Hepatocyte (in vitro differentiated cells): ENCODE results near the gene SLC44A5.

Source experiments
- CTCF ChIP-seq: fragments of 200-600 bp; sonication (generic); IDR thresholded peaks from 2 replicates; pipeline ENCODE4 v1.5.1; 2016; ENCODE audit warnings: antibody characterized with exemption, mild to moderate bottlenecking; ENCODE audit not compliant: poor library complexity
- EZH2 ChIP-seq: fragments of 200-600 bp; sonication (generic); IDR thresholded peaks from 2 replicates; pipeline ENCODE4 v1.6.1; 2016; ENCODE audit warnings: antibody characterized with exemption, mild to moderate bottlenecking, borderline replicate concordance
- EZH2phosphoT487 ChIP-seq: fragments of 200-600 bp; sonication (generic); IDR thresholded peaks from one replicate; pipeline ENCODE4 v1.6.1; 2018; ENCODE audit warnings: antibody characterized with exemption, mild to moderate bottlenecking, low read depth, moderate library complexity; ENCODE audit not compliant: unreplicated experiment, severe bottlenecking

- TF ChIP-seq CTCF (no peak), EZH2phosphoT487 (no peak), EZH2 (no peak)
Measured at GRCh38 chr1:75312620-75313019, 298.3 kb downstream of the SLC44A5 start.
